ENCODE results near the gene MKNK2. TPM values are rescaled to one million over a fixed set of nuclear protein-coding genes. Genes with fewer than 3 reads are reported as not detected.
A peak's percentile ranks its signal among the peaks of the same experiment; 100 is the strongest.

Gene MKNK2
- total and polyA plus RNA-seq, 10 of the 15 experiments (the other 5 are each of a cell fraction or from before 2014, with no cell fraction given): 9.6 to 365 (median 69.9) TPM

DNA sequence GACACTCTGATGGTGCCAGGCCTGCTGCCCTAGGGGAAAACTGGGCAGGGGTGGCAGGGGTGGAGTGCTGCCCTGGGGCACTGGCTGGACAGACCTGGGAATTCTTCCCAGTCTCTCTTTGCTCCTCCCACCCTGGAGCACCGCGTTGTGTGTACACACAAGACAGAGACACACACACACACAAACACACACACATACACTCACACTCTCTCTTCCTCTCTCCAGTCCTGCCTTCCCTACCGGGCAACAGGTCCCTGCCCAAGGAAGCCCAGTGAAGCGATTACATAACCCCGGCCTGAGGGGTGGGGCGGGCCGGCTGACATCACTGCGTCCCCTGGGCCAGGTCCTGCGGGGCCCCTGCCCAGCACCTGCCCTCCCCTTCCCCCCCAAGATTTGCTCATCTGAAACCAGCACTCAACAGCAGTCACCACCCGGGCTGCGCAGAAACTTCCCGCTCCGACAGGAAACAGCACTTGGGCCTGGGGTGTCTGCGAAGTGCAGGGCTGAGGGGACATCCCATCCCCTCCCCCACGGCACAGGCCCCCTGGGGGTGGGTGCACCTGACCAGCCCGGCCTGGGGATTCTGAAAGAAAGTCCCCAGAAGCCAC is 1.2 kb downstream of the MKNK2 start (continued):
- TF ChIP-seq RFX5 (IDR thresholded peaks at IDR 0.05; ENCODE audit: low read depth, low read length) (no peak), SPI1 (IDR thresholded peaks at IDR 0.05; ENCODE audit: borderline replicate concordance, insufficient read depth, low read depth, low read length) (peak; percentile 42; the same call in 1 of the 2 replicates), LARP7 (IDR thresholded peaks at IDR 0.05) (0 out of 2 replicates have a peak, but pooled peaks have one; percentile 2), SREBF1 (IDR thresholded peaks at IDR 0.05; ENCODE audit: low read length) (no peak), BCL11A (IDR thresholded peaks at IDR 0.05; ENCODE audit: low read depth, low read length) (0 out of 2 replicates have a peak, but pooled peaks have one; percentile 5), RAD21 (IDR thresholded peaks at IDR 0.05; ENCODE audit: insufficient read depth, low read depth, low read length) (0 out of 2 replicates have a peak, but pooled peaks have one; percentile 5), HDGF (IDR thresholded peaks at IDR 0.05) (no peak), CHD1 (IDR thresholded peaks at IDR 0.05; ENCODE audit: low read depth, low read length) (no peak), HDAC2 (IDR thresholded peaks at IDR 0.05) (no peak), SMAD1 (IDR thresholded peaks at IDR 0.05; ENCODE audit: low read depth, partially characterized antibody) (peak; percentile 42), DPF2 (IDR thresholded peaks at IDR 0.05) (0 out of 2 replicates have a peak, but pooled peaks have one; percentile 62), ATF7 (IDR thresholded peaks at IDR 0.05; ENCODE audit: low read depth) (0 out of 2 replicates have a peak, but pooled peaks have one; percentile 40), BHLHE40 (IDR thresholded peaks at IDR 0.05; ENCODE audit: borderline replicate concordance in 1 of 2, low read depth in 2 of 2, low read length in 1 of 2) (peak; percentile 39 to 44; a peak in 1 of 4 replicates), ZBED1 (IDR thresholded peaks at IDR 0.05; ENCODE audit: borderline replicate concordance) (0 out of 2 replicates have a peak, but pooled peaks have one; percentile 15), POU2F2 (IDR thresholded peaks at IDR 0.05; ENCODE audit: borderline replicate concordance, low read depth, low read length) (peak; percentile 15; the same call in 1 of the 3 replicates), MXI1 (IDR thresholded peaks at IDR 0.05; ENCODE audit: low read depth, low read length) (no peak), CREB1 (IDR thresholded peaks at IDR 0.05; ENCODE audit: low read depth) (0 out of 2 replicates have a peak, but pooled peaks have one; percentile 7), TAF1 (IDR thresholded peaks at IDR 0.05; ENCODE audit: borderline replicate concordance, low read depth, low read length) (0 out of 2 replicates have a peak, but pooled peaks have one; percentile 24), TCF12 (IDR thresholded peaks at IDR 0.05; ENCODE audit: low read depth, low read length) (peak; percentile 58; the same call in 1 of the 2 replicates), POLR2AphosphoS2 (IDR thresholded peaks at IDR 0.05; ENCODE audit: low read depth, low read length) (peak; percentile 47; the same call in 1 of the 2 replicates), ZNF622 (IDR thresholded peaks at IDR 0.05) (no peak), TCF3 (IDR thresholded peaks at IDR 0.05; ENCODE audit: borderline replicate concordance, insufficient read depth, low read depth, low read length) (0 out of 2 replicates have a peak, but pooled peaks have one; percentile 13)
- TF ChIP-seq, protein P1, sequence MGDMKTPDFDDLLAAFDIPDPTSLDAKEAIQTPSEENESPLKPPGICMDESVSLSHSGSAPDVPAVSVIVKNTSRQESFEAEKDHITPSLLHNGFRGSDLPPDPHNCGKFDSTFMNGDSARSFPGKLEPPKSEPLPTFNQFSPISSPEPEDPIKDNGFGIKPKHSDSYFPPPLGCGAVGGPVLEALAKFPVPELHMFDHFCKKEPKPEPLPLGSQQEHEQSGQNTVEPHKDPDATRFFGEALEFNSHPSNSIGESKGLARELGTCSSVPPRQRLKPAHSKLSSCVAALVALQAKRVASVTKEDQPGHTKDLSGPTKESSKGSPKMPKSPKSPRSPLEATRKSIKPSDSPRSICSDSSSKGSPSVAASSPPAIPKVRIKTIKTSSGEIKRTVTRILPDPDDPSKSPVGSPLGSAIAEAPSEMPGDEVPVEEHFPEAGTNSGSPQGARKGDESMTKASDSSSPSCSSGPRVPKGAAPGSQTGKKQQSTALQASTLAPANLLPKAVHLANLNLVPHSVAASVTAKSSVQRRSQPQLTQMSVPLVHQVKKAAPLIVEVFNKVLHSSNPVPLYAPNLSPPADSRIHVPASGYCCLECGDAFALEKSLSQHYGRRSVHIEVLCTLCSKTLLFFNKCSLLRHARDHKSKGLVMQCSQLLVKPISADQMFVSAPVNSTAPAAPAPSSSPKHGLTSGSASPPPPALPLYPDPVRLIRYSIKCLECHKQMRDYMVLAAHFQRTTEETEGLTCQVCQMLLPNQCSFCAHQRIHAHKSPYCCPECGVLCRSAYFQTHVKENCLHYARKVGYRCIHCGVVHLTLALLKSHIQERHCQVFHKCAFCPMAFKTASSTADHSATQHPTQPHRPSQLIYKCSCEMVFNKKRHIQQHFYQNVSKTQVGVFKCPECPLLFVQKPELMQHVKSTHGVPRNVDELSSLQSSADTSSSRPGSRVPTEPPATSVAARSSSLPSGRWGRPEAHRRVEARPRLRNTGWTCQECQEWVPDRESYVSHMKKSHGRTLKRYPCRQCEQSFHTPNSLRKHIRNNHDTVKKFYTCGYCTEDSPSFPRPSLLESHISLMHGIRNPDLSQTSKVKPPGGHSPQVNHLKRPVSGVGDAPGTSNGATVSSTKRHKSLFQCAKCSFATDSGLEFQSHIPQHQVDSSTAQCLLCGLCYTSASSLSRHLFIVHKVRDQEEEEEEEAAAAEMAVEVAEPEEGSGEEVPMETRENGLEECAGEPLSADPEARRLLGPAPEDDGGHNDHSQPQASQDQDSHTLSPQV (IDR thresholded peaks at IDR 0.05): no peak
- TF ChIP-seq, protein P2, sequence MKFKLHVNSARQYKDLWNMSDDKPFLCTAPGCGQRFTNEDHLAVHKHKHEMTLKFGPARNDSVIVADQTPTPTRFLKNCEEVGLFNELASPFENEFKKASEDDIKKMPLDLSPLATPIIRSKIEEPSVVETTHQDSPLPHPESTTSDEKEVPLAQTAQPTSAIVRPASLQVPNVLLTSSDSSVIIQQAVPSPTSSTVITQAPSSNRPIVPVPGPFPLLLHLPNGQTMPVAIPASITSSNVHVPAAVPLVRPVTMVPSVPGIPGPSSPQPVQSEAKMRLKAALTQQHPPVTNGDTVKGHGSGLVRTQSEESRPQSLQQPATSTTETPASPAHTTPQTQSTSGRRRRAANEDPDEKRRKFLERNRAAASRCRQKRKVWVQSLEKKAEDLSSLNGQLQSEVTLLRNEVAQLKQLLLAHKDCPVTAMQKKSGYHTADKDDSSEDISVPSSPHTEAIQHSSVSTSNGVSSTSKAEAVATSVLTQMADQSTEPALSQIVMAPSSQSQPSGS (IDR thresholded peaks at IDR 0.05; ENCODE audit: low read length): no peak
- TF ChIP-seq, protein P3, sequence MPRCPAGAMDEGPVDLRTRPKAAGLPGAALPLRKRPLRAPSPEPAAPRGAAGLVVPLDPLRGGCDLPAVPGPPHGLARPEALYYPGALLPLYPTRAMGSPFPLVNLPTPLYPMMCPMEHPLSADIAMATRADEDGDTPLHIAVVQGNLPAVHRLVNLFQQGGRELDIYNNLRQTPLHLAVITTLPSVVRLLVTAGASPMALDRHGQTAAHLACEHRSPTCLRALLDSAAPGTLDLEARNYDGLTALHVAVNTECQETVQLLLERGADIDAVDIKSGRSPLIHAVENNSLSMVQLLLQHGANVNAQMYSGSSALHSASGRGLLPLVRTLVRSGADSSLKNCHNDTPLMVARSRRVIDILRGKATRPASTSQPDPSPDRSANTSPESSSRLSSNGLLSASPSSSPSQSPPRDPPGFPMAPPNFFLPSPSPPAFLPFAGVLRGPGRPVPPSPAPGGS (IDR thresholded peaks at IDR 0.05; ENCODE audit: borderline replicate concordance, insufficient read depth, low read depth, low read length, poor library complexity, severe bottlenecking): no peak
